Body of pancreas (tissue), 4 donors: Measurements from ENCODE around the gene FNDC3B. TPM values are rescaled to one million over a fixed set of nuclear protein-coding genes. Genes with fewer than 3 reads are reported as not detected.

ENCODE experiments used
- ATAC-seq: fragments of 150-250 bp; one replicate; pipeline ENCODE4 v1.9.1; 2016
- DNase-seq, 4 donors: peaks; one replicate each; pipeline ENCODE4 v3.0.0-alpha.2; 2019
- H3K27ac ChIP-seq, 4 donors: fragments of 200-600 bp; sonication (generic); 1 replicate in 3 of 4; 2 replicates in 1 of 4; pipeline versions ENCODE4 v1.5.1 to v1.6.1; 2016 to 2019; ENCODE audit warnings: mild to moderate bottlenecking in 1 of 4, mixed read lengths in 1 of 4, moderate library complexity in 1 of 4
- H3K27me3 ChIP-seq, 2 donors: fragments of 200-600 bp; sonication (generic); one replicate each; pipeline ENCODE4 v1.6.0; 2016; ENCODE audit warnings: mild to moderate bottlenecking in 1 of 2
- H3K36me3 ChIP-seq, 2 donors: fragments of 200-600 bp; sonication (generic); replicated peaks in 1 of 2; 2 replicates each; pipeline ENCODE4 v1.5.1; 2016; ENCODE audit warnings: low read depth in 2 of 2; ENCODE audit not compliant: insufficient read depth in 1 of 2
- H3K4me1 ChIP-seq: fragments of 200-600 bp; sonication (generic); one replicate; pipeline ENCODE4 v1.6.0; 2016
- H3K4me3 ChIP-seq, 2 donors: fragments of 200-600 bp; sonication (generic); 1 replicate in 1 of 2; 2 replicates in 1 of 2; pipeline ENCODE4 v1.5.1; 2016 to 2019
- H3K9me3 ChIP-seq, 3 donors: fragments of 200-600 bp; sonication (generic); 1 replicate in 2 of 3; 2 replicates in 1 of 3; pipeline ENCODE4 v1.5.1; 2016
- POLR2A ChIP-seq, 3 donors: fragments of 450-650 bp; IDR thresholded peaks; one replicate each; pipeline ENCODE4 v1.6.1; 2016; ENCODE audit warnings: antibody characterized with exemption in 3 of 3, mild to moderate bottlenecking in 2 of 3
- WGBS, 2 donors: methylation state at CpG; one replicate each; pipeline ENCODE4 v1.1.5; 2017; 5-methylcytosine and 5-hydroxymethylcytosine counted together
- intact Hi-C: fragments of 100-400 bp; cut with DNase I; formaldehyde crosslinking; loops from one replicate; pipeline ENCODE4 v1.15.1; 2023
- total RNA-seq, 2 donors: library from RNA; depleted of rRNA; stranded (reverse); fragments of >200 nt; gene quantifications; one replicate each; pipeline ENCODE4 v1.1.0, GENCODE V29; 2016
- TF ChIP-seq, protein P1 (sequence below), 7 experiments: fragments of 450-650 bp in 4 of 7; fragments of 200-600 bp in 3 of 7; sonication (generic) in 3 of 7; IDR thresholded peaks; one replicate each; pipeline ENCODE4 v1.5.1; 2016 to 2019; ENCODE audit warnings: antibody characterized with exemption in 7 of 7

The FNDC3B gene
- total RNA-seq, 2 donors from 2014 or later, result 64.3 to 86.0 TPM

DNA sequence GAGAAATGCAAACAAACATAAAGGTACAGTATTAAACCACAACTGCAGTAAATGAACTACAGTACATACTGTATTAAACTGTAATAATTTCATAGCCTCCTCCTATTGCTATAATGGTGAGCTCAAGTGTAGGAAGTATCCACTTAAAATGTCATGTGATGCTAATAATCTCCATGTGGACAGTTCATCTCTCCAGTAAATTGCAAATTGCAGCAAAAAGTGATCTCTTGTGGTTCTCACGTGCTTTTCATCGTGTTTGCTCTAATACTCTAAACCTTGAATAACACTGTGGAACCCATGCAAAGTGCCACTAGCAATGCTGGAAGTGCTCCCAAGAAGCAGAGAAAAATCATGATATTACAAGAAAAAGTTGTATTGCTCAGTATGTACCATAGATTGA, 9.2 kb upstream of the FNDC3B start:
- Histone ChIP-seq H3K4me3 (no peak overlapping the region), H3K27me3 (no peaks in the 10 kb centered on the region), H3K36me3 (no peaks in the 10 kb centered on the region), H3K9me3 (no peaks in the 10 kb centered on the region), H3K27ac (no peak overlapping the region), H3K4me1 (no peaks in the 10 kb centered on the region)
- ATAC-seq (no peak), DNase-seq (no peak)
- intact Hi-C loops, result no loop called here
- WGBS, 2 donors, result 84 to 93% methylated on average over 2 of the region's 2 CpGs
- TF ChIP-seq, protein P1, sequence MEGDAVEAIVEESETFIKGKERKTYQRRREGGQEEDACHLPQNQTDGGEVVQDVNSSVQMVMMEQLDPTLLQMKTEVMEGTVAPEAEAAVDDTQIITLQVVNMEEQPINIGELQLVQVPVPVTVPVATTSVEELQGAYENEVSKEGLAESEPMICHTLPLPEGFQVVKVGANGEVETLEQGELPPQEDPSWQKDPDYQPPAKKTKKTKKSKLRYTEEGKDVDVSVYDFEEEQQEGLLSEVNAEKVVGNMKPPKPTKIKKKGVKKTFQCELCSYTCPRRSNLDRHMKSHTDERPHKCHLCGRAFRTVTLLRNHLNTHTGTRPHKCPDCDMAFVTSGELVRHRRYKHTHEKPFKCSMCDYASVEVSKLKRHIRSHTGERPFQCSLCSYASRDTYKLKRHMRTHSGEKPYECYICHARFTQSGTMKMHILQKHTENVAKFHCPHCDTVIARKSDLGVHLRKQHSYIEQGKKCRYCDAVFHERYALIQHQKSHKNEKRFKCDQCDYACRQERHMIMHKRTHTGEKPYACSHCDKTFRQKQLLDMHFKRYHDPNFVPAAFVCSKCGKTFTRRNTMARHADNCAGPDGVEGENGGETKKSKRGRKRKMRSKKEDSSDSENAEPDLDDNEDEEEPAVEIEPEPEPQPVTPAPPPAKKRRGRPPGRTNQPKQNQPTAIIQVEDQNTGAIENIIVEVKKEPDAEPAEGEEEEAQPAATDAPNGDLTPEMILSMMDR (IDR thresholded peaks at IDR 0.05), result no peak
- no peak for TF ChIP-seq POLR2A (IDR thresholded peaks at IDR 0.05)

DNA sequence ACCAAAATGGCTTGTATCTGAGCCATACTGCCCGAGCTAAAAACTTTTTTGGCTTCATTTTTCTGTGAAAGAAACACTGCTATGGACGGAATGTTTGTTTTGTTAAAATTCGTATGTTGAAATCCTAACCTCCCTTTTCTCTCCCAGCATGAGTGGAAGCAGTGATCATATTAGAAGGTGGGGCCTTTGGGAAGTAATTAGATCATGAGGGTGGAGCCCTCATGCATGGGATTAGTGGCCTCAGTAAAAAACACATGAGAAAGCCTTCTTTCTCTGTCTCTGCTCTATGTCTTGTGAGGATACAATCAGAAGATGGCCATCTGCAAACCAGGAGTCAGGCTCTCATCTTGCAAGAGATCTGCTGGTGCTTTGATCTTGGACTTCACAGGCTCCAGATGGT, 7.4 kb upstream of the FNDC3B start:
- DNase-seq (no peak), ATAC-seq (no peak)
- 86 to 92% methylated on average over 3 of the region's 3 CpGs for WGBS, 2 donors
- Histone ChIP-seq H3K36me3 (no peaks in the 10 kb centered on the region), H3K27ac (no peak overlapping the region), H3K4me1 (no peaks in the 10 kb centered on the region), H3K9me3 (no peaks in the 10 kb centered on the region), H3K4me3 (no peak overlapping the region), H3K27me3 (no peaks in the 10 kb centered on the region)
- TF ChIP-seq, protein P1 (IDR thresholded peaks at IDR 0.05), result no peak
- TF ChIP-seq POLR2A (IDR thresholded peaks at IDR 0.05), result no peak
- intact Hi-C loops, result no loop called here

DNA sequence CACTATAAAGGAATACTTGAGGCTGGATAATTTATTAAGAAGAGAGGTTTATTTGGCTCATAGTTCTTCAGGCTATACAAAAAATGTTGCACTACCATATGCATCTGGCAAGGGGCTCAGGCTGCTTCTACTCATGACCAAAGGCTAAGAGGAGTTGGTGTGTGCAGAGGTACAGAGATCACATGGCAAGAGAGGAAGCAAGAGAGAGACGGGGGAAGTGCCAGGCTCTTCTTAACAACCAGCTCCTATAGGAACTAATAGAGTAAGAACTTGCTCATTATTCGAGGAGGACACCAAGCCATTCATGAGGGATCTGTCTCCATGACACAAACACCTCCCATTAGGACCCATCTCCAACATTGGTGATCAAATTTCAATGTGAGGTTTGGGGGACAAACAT, 6.0 kb upstream of the FNDC3B start:
- intact Hi-C loops, result no loop called here
- Histone ChIP-seq H3K9me3 (no peaks in the 10 kb centered on the region), H3K27me3 (no peaks in the 10 kb centered on the region), H3K36me3 (no peaks in the 10 kb centered on the region), H3K4me3 (no peak overlapping the region), H3K27ac (no peak overlapping the region), H3K4me1 (no peaks in the 10 kb centered on the region)
- TF ChIP-seq, protein P1 (IDR thresholded peaks at IDR 0.05), result no peak
- TF ChIP-seq POLR2A (IDR thresholded peaks at IDR 0.05), result no peak
- no peak for DNase-seq
- no peak for ATAC-seq
- WGBS, 2 donors, result 74 to 87% methylated on average over 2 of the region's 2 CpGs

DNA sequence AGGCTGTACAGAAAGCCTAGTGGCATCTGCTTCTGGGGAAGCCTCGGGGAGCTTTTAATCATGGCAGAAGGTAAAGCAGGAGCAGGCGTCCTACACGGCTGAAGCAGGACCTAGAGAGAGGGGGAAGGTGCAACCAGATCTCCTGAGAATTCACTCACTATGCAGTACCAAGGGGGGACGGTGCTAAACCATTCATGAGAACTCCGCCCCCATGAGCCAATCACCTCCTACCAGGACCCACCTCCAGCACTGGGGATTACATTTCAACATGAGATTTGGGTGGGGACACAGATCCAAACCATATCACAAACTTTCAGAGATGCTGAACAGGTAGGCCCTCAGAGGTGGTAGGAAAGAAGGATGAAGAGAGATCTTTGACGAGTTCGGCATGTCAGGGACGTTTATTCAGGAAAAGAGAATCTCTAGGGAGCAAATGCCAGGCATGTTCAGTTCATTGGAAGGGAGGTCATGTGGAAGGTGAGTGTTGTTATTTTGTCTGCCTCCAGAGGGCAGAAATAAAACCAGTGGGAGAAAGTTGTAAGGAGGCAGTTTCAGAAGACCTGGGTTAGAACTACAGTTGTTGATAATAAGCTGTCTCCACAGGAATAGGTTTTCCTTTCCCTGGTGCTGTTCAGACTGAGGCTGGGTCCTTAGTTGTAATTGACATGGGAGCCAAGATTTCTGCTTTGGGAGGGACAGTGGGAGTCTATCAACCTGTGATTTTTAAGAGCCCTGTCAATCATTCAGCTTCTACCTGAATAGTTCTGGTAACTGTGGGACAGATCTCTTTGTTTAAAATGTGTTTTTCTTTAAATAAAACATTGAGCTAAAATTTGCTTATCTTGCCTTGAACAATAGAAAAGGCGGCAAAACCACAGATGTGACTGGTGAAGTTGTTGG, 4.3 kb upstream of the FNDC3B start:
- ATAC-seq, result no peak
- peak in 3 of 4 donors; percentile 38 to 51 (median 42) for DNase-seq
- Histone ChIP-seq H3K9me3 (no peaks in the 10 kb centered on the region), H3K4me3 (no peak overlapping the region), H3K4me1 (peaks cover 7% of the 10 kb centered on the region), H3K27ac (no peak overlapping the region), H3K36me3 (no peaks in the 10 kb centered on the region), H3K27me3 (no peaks in the 10 kb centered on the region)
- TF ChIP-seq POLR2A (IDR thresholded peaks at IDR 0.05), result no peak
- TF ChIP-seq, protein P1 (IDR thresholded peaks at IDR 0.05), result peak; percentile 25 to 83 (median 72)
- intact Hi-C loops, result no loop called here
- 63% methylated on average over 9 of the region's 9 CpGs for WGBS, 2 donors
